ENCODE data around the gene MICAL3. TPM values are rescaled to one million over a fixed set of nuclear protein-coding genes. Genes with fewer than 3 reads are reported as not detected.
A peak's percentile ranks its signal among the peaks of the same experiment; 100 is the strongest.

Gene MICAL3
- total and polyA plus RNA-seq, 9 of the 15 experiments (the other 6 are each of a cell fraction or from before 2014, with no cell fraction given): 0.53 to 32.1 (median 12.3) TPM

- TF ChIP-seq, protein P1, sequence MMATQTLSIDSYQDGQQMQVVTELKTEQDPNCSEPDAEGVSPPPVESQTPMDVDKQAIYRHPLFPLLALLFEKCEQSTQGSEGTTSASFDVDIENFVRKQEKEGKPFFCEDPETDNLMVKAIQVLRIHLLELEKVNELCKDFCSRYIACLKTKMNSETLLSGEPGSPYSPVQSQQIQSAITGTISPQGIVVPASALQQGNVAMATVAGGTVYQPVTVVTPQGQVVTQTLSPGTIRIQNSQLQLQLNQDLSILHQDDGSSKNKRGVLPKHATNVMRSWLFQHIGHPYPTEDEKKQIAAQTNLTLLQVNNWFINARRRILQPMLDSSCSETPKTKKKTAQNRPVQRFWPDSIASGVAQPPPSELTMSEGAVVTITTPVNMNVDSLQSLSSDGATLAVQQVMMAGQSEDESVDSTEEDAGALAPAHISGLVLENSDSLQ (IDR thresholded peaks at IDR 0.05): peak; percentile 40; the same call in 1 of the 2 replicates
- TF ChIP-seq NCOA4 (IDR thresholded peaks at IDR 0.05; ENCODE audit: partially characterized antibody) (no peak), ZNF431 (CRISPR knock-in tag; IDR thresholded peaks at IDR 0.05) (no peak), POLR2AphosphoS5 (IDR thresholded peaks at IDR 0.05; ENCODE audit: control insufficient read depth, insufficient read depth, low read depth, low read length) (no peak), GATA2 (CRISPR knock-in tag; IDR thresholded peaks at IDR 0.05) (no peak), ZNF780A (CRISPR knock-in tag; IDR thresholded peaks at IDR 0.05) (no peak), NR4A1 (CRISPR knock-in tag; IDR thresholded peaks at IDR 0.05) (no peak), NR4A1 (tag; IDR thresholded peaks at IDR 0.05) (no peak), TCFL5 (CRISPR knock-in tag; conservative IDR thresholded peaks at IDR 0.05) (no peak), EWSR1 (IDR thresholded peaks at IDR 0.05; ENCODE audit: borderline replicate concordance, low read depth, partially characterized antibody) (no peak)
- TF ChIP-seq, protein P2, sequence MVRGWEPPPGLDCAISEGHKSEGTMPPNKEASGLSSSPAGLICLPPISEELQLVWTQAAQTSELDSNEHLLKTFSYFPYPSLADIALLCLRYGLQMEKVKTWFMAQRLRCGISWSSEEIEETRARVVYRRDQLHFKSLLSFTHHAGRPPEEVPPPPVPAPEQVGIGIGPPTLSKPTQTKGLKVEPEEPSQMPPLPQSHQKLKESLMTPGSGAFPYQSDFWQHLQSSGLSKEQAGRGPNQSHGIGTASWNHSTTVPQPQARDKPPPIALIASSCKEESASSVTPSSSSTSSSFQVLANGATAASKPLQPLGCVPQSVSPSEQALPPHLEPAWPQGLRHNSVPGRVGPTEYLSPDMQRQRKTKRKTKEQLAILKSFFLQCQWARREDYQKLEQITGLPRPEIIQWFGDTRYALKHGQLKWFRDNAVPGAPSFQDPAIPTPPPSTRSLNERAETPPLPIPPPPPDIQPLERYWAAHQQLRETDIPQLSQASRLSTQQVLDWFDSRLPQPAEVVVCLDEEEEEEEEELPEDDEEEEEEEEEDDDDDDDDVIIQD (CRISPR knock-in tag; IDR thresholded peaks at IDR 0.05): no peak
- TF ChIP-seq, protein P3, sequence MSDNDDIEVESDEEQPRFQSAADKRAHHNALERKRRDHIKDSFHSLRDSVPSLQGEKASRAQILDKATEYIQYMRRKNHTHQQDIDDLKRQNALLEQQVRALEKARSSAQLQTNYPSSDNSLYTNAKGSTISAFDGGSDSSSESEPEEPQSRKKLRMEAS (CRISPR knock-in tag; IDR thresholded peaks at IDR 0.05): peak; percentile 75
These were observed 238.9 kb downstream of the MICAL3 start (continued) for GRCh38 chr22:17785185-17786184.

Measured in K562 (cell line).